ENCODE measurements around the gene EVC2. TPM values are rescaled to one million over a fixed set of nuclear protein-coding genes. Genes with fewer than 3 reads are reported as not detected.

Gene EVC2
- total RNA-seq, 1 experiment from 2014 or later = 6.0 TPM

GRCh38 chr4:5572751-5573150 lies 135.6 kb downstream of the EVC2 start:
- POLR2A ChIA-PET (ENCODE audit: low non-redundant PET) = no interaction called here
- Histone ChIP-seq H3K4me3 (ENCODE audit: low read depth, low read length, poor library complexity, severe bottlenecking) (no peak overlapping the region), H3K9me3 (ENCODE audit: low read depth, low read length, poor library complexity, severe bottlenecking) (no peaks in the 10 kb centered on the region), H3K27ac (ENCODE audit: low read depth, low read length, poor library complexity, severe bottlenecking) (no peak overlapping the region), H3K27me3 (replicated peaks; ENCODE audit: insufficient read depth, low read depth, low read length, poor library complexity) (no peaks in the 10 kb centered on the region), H3K4me1 (ENCODE audit: insufficient read depth, low read length, poor library complexity, severe bottlenecking) (no peaks in the 10 kb centered on the region), H3K36me3 (ENCODE audit: insufficient read depth, low read length, poor library complexity, severe bottlenecking) (no peaks in the 10 kb centered on the region)
- intact Hi-C loops (cut with micrococcal nuclease; ENCODE audit: unreplicated experiment) = no loop called here
- no peak for DNase-seq (ENCODE audit: low spot score)
- no peak for TF ChIP-seq EZH2 (IDR thresholded peaks at IDR 0.05; ENCODE audit: borderline replicate concordance, low read depth, low read length, poor library complexity, severe bottlenecking)
- no peak for TF ChIP-seq CTCF (conservative IDR thresholded peaks at IDR 0.05; ENCODE audit: low read depth, low read length)
- no TSS peak for BruUV-seq (replicated peaks)
- CTCF ChIA-PET = no interaction called here

- H3K27ac ChIP-seq (ENCODE audit: low read depth, low read length, poor library complexity, severe bottlenecking) = no peak overlapping the region
- ChIA-PET CTCF (no interaction called here), POLR2A (ENCODE audit: low non-redundant PET) (no interaction called here)
- no peak overlapping the region for H3K4me3 ChIP-seq (ENCODE audit: low read depth, low read length, poor library complexity, severe bottlenecking)
- no peak for DNase-seq (ENCODE audit: low spot score)
- BruUV-seq (replicated peaks) = no TSS peak
- TF ChIP-seq CTCF (conservative IDR thresholded peaks at IDR 0.05; ENCODE audit: low read depth, low read length) = no peak
- no peak for TF ChIP-seq EZH2 (IDR thresholded peaks at IDR 0.05; ENCODE audit: borderline replicate concordance, low read depth, low read length, poor library complexity, severe bottlenecking)
- no peaks in the 10 kb centered on the region for H3K27me3 ChIP-seq (replicated peaks; ENCODE audit: insufficient read depth, low read depth, low read length, poor library complexity)
- no peaks in the 10 kb centered on the region for H3K36me3 ChIP-seq (ENCODE audit: insufficient read depth, low read length, poor library complexity, severe bottlenecking)
- intact Hi-C loops (cut with micrococcal nuclease; ENCODE audit: unreplicated experiment) = no loop called here
- no peaks in the 10 kb centered on the region for H3K4me1 ChIP-seq (ENCODE audit: insufficient read depth, low read length, poor library complexity, severe bottlenecking)
- no peaks in the 10 kb centered on the region for H3K9me3 ChIP-seq (ENCODE audit: low read depth, low read length, poor library complexity, severe bottlenecking)
Measured at GRCh38 chr4:5572114-5572513, 136.2 kb downstream of the EVC2 start.

- ChIA-PET CTCF (no interaction called here), POLR2A (ENCODE audit: low non-redundant PET) (no interaction called here)
- BruUV-seq (replicated peaks) = no TSS peak
- Histone ChIP-seq H3K36me3 (ENCODE audit: insufficient read depth, low read length, poor library complexity, severe bottlenecking) (no peaks in the 10 kb centered on the region), H3K27ac (ENCODE audit: low read depth, low read length, poor library complexity, severe bottlenecking) (no peak overlapping the region), H3K4me1 (ENCODE audit: insufficient read depth, low read length, poor library complexity, severe bottlenecking) (no peaks in the 10 kb centered on the region), H3K4me3 (ENCODE audit: low read depth, low read length, poor library complexity, severe bottlenecking) (no peak overlapping the region), H3K9me3 (ENCODE audit: low read depth, low read length, poor library complexity, severe bottlenecking) (no peaks in the 10 kb centered on the region), H3K27me3 (replicated peaks; ENCODE audit: insufficient read depth, low read depth, low read length, poor library complexity) (no peaks in the 10 kb centered on the region)
- TF ChIP-seq EZH2 (IDR thresholded peaks at IDR 0.05; ENCODE audit: borderline replicate concordance, low read depth, low read length, poor library complexity, severe bottlenecking) (no peak), CTCF (conservative IDR thresholded peaks at IDR 0.05; ENCODE audit: low read depth, low read length) (no peak)
- intact Hi-C loops (cut with micrococcal nuclease; ENCODE audit: unreplicated experiment) = no loop called here
- no peak for DNase-seq (ENCODE audit: low spot score)
Measured at GRCh38 chr4:5571646-5572045, 136.7 kb downstream of the EVC2 start.
